Effector CD4-positive, alpha-beta T cell (primary cell): ENCODE data around the gene SOHLH1.
"Not testable (repeated sequence)": the region's sequence is repeated elsewhere in the genome, so short reads cannot be mapped to it uniquely, and the experiment has no call there.

Source experiments
- DNase-seq: peaks from one replicate; pipeline ENCODE4 v3.0.0-alpha.2; 2020

Gene SOHLH1

GRCh38 chr9:135676891-135677290, 22.4 kb downstream of the SOHLH1 start:
- no peak for DNase-seq

GRCh38 chr9:135674977-135675376, 24.3 kb downstream of the SOHLH1 start:
- no peak for DNase-seq

GRCh38 chr9:135673941-135674340, 25.3 kb downstream of the SOHLH1 start:
- no peak for DNase-seq

- not testable (repeated sequence) for DNase-seq
Observed at GRCh38 chr9:135672786-135673185, 26.5 kb downstream of the SOHLH1 start.

GRCh38 chr9:135671591-135672041, 27.7 kb downstream of the SOHLH1 start:
- DNase-seq, result no peak

DNA sequence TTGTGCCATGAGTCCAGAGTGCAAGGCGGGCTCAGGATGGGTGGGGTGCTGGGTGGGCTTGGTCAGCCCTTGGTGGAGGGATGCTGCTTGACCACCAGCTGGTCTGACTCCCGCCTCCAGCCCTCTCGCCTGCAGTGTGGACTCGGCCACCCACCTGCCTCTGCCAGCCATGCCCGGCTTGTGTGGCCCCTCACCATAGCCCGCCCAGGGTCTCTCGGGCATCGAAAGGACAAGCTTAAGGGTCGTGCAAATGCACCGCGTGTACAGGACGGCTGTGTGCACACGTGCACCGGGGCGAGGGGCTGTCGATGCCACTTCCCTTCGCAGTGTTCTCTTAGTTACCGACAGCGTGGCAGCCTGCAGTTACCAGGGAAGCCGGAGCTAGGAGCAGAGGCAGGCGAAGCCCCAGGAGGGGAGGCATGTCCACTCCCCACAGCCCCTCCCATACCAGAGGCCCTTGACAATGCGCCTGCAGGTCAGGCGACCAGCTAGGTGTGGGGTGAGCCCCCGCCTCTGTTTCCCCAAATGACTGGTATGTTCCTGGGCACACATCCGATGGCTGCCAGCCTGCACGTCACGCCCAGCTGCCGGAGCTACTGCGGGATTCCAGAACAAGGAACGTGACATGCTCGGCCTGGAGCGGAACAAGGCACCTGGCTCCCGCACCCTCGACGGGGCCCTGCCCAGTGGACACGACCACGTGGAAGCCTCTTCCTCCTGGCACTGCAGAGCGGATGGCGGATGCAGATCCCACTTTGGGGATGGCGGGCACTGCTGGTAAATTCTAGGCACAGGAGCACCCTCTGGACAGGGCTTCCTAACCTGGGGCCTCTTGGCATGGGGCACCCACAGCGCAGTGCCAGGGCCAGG, 28.3 kb downstream of the SOHLH1 start:
- no peak for DNase-seq

- no peak for DNase-seq
Observed at GRCh38 chr9:135669616-135670285, 29.5 kb downstream of the SOHLH1 start.

DNA sequence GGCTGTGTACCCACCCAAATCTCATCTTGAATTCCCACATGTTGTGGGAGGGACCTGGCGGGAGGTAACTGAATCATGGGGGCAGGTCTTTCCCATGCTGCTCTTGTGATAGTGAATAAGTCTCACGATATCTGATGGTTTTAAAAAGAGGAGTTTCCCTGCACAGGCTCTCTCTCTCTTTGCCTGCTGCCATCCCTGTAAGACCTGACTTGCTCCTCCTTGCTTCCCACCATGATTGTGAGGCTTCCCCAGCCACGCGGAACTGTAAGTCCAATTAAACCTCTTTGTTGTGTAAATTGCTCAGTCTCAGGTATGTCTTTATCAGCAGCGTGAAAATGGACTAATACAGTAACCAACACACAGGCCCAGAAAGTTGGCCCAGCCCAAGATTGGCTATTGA, 30.3 kb downstream of the SOHLH1 start:
- not testable (repeated sequence) for DNase-seq

DNA sequence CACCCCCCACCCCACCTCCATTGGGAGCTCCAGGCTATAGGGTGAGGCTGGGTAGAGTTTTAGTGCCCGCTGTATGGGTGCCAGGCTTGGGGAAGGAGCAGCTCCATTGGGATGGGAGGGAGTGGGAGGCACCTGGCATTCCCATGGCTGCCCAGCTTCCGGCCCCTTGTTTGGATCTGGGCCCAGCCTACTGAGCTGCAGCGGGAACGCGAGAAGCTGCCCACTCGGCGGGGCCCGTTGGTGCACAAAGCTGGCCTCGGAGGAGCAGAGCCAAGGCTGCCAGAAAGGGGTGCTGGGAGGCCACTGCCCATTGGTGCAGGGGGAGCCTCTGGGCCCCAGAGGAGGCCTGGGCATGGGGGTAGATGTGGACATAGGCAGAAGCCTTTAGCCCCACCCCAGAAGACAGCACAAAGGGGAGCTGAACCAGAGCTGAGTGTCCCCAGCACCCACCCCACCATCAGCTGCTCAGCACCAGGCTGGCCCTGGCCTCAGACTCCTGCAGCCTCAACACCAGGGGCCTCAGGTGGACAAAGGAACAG, 31.7 kb downstream of the SOHLH1 start:
- DNase-seq, result no peak

GRCh38 chr9:135666534-135667462, 32.5 kb downstream of the SOHLH1 start:
- DNase-seq, result no peak

GRCh38 chr9:135665795-135666189, 33.5 kb downstream of the SOHLH1 start:
- DNase-seq, result no peak

DNA sequence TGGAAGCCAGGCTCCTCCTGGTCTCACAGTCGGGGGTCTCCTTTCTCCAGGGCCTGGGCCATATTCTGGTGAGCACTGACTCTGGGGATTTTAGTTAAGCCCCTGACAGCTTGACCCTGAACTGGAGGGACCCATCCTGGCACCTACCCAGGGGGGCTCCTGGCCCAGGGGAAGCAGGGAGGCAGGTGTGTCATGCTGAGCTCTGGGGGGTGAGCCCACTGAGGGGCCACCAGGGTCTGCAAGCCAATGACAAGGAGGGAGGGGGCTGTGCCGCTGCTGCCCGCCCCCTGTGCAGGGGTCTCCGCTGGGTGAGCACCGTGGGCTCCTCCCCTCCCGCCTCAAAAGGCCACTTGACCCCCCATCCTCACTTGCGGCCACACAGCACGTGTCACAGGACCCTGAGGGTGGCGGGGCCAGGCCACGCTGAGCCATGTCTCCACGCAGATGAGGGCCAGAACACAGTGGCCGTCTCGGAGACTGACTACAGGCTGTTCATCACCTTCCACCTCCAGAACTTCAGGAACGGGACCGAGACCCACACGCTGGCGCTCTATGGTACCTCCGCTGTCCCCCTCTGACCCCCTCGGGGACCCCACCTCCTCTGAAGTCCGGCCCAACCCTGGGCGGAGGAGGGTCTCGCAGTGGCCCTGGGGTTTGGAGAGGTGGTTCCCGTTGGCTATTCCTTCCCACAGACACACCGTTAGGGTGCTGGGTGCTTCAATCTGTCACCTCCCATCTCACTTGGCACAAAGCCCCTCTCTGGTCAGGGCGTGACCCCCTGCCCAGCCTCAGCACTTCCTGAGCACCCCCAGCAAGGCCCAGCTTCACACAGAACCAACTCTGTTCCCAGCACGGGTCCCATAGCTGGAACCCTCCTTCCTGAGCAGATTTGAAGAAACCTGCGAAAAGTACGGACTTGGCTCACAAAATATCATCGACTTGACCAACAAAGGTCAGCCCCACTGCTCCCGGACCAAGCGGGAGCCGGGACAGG, 34.2 kb downstream of the SOHLH1 start:
- no peak for DNase-seq

DNA sequence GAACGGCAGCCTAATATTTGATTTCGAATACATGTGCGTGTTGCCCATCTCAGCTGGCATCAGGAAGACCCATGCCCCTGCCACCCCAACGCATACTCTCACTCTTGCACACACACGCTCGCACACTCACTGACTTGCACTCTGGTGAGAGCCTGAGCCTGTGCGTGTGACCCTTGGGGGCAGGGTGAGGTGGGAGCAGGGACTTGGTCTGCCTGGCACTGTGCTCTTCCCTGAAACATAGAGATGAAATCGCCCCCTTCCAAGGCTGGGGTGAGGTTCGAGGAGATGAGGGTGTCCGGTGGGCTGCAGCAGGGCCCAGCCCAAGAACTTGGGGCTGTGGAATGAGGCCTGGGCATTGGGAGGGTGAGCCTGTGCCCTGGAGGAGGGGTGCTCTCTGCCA, 35.0 kb downstream of the SOHLH1 start:
- DNase-seq, result no peak

- DNase-seq, result no peak
Observed at GRCh38 chr9:135663857-135664256, 35.4 kb downstream of the SOHLH1 start.

DNA sequence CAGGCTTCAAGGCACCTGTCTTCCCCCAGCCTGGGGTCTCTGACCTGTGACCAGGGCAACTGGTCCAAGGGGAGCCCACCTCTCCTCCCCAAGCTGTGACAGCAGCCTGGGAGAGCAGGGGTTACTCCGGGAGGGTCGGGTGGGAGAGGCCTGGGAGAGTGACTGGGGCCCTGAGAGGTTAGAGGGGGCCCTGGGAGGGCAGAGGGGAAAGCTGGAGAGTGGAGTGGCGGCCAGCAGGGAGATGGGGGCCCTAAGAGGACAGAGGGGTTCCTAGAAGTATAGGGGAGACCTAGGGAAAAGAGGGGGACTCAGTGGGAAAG, 35.9 kb downstream of the SOHLH1 start:
- DNase-seq, result no peak

DNA sequence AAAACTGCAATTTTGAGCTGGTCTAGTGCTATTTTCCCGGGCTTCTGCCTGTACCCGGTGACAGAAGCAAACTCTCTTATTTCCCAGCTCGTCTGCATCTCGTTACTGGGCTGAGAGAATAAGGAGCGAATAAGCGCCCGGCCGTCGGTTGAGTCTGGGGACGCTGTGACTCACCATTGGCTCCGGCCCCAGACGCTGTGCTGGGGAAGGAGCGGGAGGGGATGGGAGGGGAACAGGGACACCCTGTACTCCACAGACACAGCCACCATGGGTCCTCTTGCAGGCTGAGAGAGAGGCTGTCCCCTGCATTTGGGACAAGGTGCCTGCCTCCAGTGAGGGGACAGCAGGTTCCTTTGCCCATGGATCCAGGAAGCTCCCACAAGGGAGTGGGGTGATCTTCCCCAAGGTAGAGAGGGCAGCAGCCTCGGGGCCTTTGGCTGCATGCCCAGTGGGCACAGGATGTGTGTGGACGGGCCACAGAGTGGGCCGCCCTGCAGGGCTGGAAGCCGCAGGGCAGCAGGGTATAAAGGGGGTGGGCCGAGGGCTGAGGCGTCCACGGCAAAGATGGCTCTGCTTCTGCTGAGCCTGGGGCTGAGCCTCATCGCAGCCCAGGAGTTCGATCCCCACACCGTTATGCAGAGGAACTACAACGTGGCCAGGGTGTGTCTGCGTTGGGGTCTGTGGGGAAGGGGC, 36.4 kb downstream of the SOHLH1 start, which contains the start of gene LCN9:
LCN9 (plus strand) TSS at position 552 of the 693 bp plus-strand sequence; CDS start at position 565, 13 bp downstream.
- no peak for DNase-seq

DNA sequence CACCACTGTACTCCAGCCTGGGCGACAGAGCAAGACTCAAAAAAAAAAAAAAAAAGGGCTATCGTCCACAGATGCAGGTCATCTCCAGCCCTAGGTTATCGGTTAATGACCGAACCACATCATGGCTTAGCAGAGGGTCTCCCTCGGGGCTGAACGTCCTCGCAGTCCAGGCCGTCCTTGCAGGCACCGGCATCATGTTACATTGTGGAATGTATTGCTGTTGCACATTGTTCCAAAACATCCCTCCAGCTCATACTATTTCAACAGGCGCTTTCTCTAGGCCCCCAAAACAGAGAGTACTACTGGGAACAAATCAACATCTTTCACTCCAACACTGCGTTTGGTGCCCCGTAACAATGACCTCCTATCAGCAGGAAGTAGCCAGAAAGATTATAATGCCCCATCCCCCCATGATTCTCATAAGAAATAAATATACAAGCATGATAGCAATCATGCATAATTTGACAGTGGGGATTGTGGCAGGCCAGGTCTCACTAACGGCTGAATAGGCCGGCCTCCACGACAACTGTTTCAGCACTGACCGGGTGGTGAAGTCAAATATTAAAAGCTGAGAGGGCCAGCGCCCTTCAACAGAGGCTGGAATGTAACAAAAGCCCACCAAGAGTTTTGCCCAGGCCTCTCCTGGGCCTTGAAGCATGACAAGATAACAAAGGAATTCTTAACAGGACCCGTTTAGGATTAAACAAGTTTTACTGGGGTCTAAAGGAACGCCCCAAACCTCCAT, 37.3 kb downstream of the SOHLH1 start:
- no peak for DNase-seq

GRCh38 chr9:135660407-135660806, 38.9 kb downstream of the SOHLH1 start:
- DNase-seq, result no peak

GRCh38 chr9:135659252-135659651, 40.0 kb downstream of the SOHLH1 start:
- DNase-seq, result no peak

GRCh38 chr9:135657416-135657815, 41.9 kb downstream of the SOHLH1 start:
- DNase-seq, result no peak
